Ramos (cell line): ENCODE results near the gene METTL18.
"Not testable (repeated sequence)": the region's sequence is repeated elsewhere in the genome, so short reads cannot be mapped to it uniquely, and the experiment has no call there.

Source experiments
- in situ Hi-C: fragments of 300-500 bp; cut with MboI; formaldehyde crosslinking; loops from one replicate; pipeline ENCODE4 v1.14.3; 2022; ENCODE audit warnings: low sequenced_read_pairs; ENCODE audit not compliant: unreplicated experiment

METTL18 gene

GRCh38 chr1:169794530-169795416 is at the start of gene METTL18:
Gene METTL18, minus strand, starts transcription at chr1:169794907. Its CDS starts 1,212 bp downstream, at chr1:169793695.
- in situ Hi-C loops, result no loop called here

DNA sequence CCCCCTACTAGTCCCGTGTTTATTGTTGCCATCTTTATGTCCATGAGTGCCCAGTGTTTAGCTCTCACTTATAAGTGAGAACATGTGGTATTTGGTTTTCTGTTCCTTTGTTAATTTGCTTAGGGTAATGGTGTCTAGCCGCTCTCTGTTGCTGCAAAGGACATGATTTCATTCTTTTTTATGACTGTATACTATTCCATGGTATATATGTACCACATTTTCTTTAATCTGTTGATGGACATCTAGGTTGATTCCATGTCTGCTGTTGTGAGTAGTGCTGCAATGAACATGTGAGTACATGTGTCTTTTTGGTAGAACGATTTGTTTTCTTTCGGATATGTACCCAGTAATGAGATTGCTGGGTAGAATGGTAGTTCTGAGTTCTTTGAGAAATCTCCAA is 44.2 kb upstream of the METTL18 start:
- in situ Hi-C loops, result no loop called here

- in situ Hi-C loops, result no loop called here
Measured at GRCh38 chr1:169836198-169836597, 41.5 kb upstream of the METTL18 start.

DNA sequence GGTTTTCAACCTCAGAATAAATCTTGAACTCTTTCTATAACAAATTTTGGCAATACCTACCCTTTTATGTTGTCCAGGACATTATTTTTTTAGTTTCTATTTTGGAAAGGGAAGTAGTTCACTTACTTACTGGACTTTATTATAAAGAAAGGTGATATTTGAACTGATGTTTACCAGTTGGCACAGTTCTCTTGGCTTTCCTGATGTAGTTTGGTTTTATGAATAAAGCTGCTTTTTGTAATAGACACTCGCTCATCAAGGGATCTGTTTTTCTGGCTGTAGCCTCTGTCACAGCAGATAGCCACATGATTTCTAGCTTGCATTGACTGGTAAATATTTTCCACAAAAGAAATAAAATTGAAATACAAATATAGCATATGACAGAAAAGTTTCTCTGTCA is 40.9 kb upstream of the METTL18 start:
- in situ Hi-C loops, result no loop called here

GRCh38 chr1:169834869-169835268 is 40.2 kb upstream of the METTL18 start:
- in situ Hi-C loops, result no loop called here

GRCh38 chr1:169833179-169833901 is 38.6 kb upstream of the METTL18 start:
- in situ Hi-C loops, result no loop called here

- in situ Hi-C loops, result no loop called here
Measured at GRCh38 chr1:169829671-169830070, 35.0 kb upstream of the METTL18 start.

GRCh38 chr1:169824153-169824552 is 29.4 kb upstream of the METTL18 start:
- in situ Hi-C loops, result no loop called here

- in situ Hi-C loops, result no loop called here
Measured at GRCh38 chr1:169821500-169821899, 26.8 kb upstream of the METTL18 start.

DNA sequence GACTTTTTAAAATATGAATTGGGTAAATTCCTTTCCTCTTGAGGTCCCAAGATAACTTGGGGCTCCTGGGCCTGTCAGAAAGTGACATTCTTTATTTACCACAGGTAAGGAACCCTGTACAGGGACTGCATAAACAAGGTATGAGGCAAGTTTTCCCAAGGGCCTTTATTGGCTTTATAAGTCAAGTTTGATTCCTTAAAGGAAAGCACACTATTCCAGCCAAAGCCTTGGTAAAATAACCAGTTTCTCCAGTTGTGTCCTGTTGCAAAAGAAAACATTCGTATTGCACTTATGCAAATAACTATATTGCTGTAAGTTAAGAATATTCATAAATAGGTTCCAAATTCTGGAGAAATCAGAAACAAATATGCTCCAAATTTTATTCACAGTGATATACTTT is 21.9 kb upstream of the METTL18 start:
- in situ Hi-C loops, result no loop called here

- in situ Hi-C loops, result no loop called here
Measured at GRCh38 chr1:169814265-169814664, 19.6 kb upstream of the METTL18 start.

DNA sequence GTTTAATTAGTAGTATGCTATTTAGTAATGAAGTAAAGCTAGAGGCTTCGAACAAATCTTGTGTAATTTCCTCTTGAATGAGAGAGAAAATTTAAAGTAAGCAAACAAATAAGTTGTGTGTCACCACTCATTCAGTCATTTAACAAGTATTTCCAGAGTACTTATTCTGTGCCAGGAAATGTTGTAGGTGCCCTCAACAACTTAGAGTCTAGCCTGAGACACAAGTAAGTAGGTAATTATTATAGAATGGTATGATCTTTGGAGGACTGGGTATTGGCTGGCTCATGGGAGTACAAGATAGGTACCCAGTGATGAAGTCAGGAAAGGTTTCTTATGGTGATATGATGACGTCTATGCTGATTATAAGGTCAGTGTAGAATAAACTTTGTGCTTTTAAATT is 17.4 kb upstream of the METTL18 start:
- in situ Hi-C loops, result no loop called here

DNA sequence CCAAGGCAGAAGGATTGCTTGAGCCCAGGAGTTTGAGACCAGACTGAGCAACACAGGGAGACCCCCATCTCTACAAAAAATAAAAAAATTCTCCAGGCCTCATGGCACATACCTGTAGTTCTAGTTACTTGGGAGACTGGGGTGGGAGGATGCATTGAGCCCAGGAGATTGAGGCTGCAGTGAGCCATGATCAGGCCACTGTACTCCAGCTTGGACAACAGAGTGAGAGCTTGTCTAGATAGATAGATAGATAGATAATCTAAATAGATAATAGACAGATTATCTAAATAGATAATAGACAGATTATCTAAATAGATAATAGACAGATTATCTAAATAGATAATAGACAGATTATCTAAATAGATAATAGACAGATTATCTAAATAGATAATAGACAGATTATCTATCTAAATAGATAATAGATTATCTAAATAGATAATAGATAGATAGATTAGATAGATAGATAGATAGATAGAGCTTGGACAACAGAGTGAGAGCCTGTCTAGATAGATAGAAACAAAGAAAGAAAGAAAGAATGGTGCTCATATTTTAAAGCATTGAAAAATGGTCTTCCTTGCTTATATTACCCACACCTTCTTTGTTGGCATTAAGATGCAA is 16.8 kb upstream of the METTL18 start:
- in situ Hi-C loops, result not testable (repeated sequence)

DNA sequence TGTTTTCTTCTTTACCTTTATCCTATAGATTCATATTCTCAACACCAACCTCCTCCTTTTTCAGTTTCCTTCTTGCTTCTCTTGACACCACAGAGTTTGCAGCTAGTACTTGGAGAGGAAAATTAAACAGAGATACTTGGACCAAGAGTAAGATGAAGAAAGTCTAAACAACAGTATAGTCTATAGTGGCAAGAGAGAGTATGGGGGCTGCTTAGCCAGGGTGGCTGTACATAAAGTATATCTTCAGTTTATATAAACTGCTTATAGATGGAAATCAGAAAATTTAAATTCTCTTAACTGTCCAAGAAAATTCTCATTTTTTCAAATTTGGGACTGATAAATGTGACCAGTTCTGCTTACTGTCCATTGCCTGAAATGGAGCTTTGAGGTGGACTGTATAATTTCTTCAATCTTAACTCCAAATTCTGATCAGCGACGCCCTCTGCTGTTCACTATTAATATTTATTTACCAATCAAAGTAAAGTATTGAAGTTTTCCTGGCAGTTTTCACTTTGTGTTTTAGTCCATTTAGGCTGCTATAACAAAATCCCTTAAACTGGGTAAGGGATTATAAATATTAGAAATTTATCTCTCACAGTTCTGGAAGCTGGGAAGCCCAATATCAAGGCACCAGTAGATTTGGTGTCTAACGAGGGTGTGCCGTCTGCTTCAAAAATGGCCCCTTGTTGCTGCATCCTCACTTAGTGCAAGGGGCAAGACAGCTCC is 14.8 kb upstream of the METTL18 start:
- in situ Hi-C loops, result no loop called here

- in situ Hi-C loops, result no loop called here
Measured at GRCh38 chr1:169804941-169805340, 10.2 kb upstream of the METTL18 start.

- in situ Hi-C loops, result no loop called here
Measured at GRCh38 chr1:169802888-169803287, 8.2 kb upstream of the METTL18 start.

DNA sequence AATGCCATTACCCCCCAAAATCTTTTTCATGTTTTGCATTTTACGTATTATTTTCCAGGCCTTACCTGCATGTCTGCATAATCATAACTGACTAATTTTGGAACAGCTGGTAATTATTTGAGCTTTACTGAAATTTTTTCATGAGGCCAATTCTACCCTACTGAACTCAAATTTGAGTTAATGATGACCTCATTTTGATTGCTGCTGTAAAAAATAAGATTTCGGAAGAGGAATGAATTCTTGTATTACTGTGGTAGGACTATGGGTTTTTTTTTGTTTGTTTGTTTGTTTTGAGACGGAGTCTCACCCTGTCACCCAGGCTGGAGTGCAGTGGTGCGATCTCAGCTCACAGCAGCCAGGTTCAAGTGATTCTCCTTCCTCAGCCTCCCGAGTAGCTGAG is 2.6 kb upstream of the METTL18 start:
- in situ Hi-C loops, result no loop called here

DNA sequence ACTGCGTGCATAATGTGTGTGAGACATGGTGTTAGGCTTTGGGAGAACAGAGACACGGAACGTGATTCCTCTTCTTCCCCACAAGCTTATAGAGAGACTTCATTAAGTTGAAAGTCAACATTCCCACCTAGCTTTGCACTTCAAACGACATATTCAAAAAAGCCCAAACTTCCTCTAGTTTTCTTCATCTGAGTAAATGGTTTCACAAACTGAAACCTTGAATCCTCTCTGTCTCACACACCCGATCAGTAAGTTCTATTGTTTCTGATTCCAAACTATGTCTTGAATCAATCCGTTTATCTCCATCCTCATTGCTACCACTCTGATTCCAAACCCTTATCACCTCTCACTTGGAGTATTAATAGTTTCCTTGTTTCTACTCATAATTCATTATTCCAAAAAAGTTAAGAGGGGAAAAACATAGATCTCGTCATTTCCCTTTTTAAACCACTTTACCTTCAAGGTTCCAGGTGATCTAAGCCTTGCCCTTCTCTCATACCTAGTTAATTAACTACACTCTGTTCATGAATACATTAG is 1.6 kb upstream of the METTL18 start:
- in situ Hi-C loops, result no loop called here

- in situ Hi-C loops, result no loop called here
Measured at GRCh38 chr1:169795687-169796086, 980 bp upstream of the METTL18 start.

DNA sequence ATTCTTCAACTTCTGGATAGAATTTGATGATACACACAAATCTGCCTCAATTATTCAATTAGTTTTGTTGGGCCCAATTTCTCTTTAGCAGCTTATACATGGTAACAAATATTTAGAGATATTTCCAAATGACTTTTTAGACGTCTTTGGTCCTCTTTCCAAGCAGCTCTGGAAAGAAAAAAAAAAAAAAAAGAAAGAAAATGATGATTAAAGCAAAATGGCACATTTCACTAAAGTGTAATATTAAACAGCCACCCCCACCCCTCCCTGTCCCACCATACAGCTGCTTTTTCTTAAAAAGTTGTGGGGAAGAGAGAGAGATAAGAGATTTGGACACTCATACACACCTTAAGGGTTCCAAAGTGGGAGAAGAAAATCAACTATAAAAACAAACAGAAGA is 977 bp downstream of the METTL18 start:
- in situ Hi-C loops, result no loop called here
